Osteocyte (in vitro differentiated cells): ENCODE measurements around the gene SMPDL3A. TPM values are rescaled to one million over a fixed set of nuclear protein-coding genes. Genes with fewer than 3 reads are reported as not detected.

ENCODE experiments used
- DNase-seq: peaks from one replicate; pipeline ENCODE4 v3.0.0; 2021; ENCODE audit warnings: mixed read lengths; ENCODE audit not compliant: unreplicated experiment; ENCODE audit errors: extremely low spot score
- H3K27ac Mint-ChIP-seq: one replicate; pipeline ENCODE4 v1.8.0; 2021; ENCODE audit warnings: mild to moderate bottlenecking, mixed read lengths; ENCODE audit not compliant: unreplicated experiment
- H3K27me3 Mint-ChIP-seq: one replicate; pipeline ENCODE4 v1.8.0; 2021; ENCODE audit warnings: mixed read lengths; ENCODE audit not compliant: unreplicated experiment
- H3K36me3 Mint-ChIP-seq: one replicate; pipeline ENCODE4 v1.8.0; 2021; ENCODE audit warnings: mixed read lengths; ENCODE audit not compliant: unreplicated experiment
- H3K4me1 Mint-ChIP-seq: one replicate; pipeline ENCODE4 v1.8.0; 2021; ENCODE audit warnings: mixed read lengths; ENCODE audit not compliant: unreplicated experiment
- H3K4me3 Mint-ChIP-seq: one replicate; pipeline ENCODE4 v1.8.0; 2021; ENCODE audit warnings: mild to moderate bottlenecking, moderate library complexity, mixed read lengths; ENCODE audit not compliant: unreplicated experiment
- H3K9me3 Mint-ChIP-seq: one replicate; pipeline ENCODE4 v1.8.0; 2021; ENCODE audit warnings: mixed read lengths; ENCODE audit not compliant: unreplicated experiment
- total RNA-seq: library from RNA; stranded (reverse); gene quantifications from 2 replicates; pipeline ENCODE4 v1.2.1, GENCODE V29; 2021
- TF ChIP-seq, protein P1 (sequence below): fragments of 200-600 bp; sonication (generic); IDR thresholded peaks from 2 replicates; pipeline ENCODE4 v1.5.0; 2021; ENCODE audit warnings: antibody characterized with exemption, mild to moderate bottlenecking, moderate library complexity

SMPDL3A gene
- total RNA-seq, 1 donor from 2014 or later = 14.6 TPM

GRCh38 chr6:122821095-122821494 is 32.0 kb downstream of the SMPDL3A start:
- no peaks in the 10 kb centered on the region for H3K9me3 Mint-ChIP-seq
- no peaks in the 10 kb centered on the region for H3K4me1 Mint-ChIP-seq
- no peak for DNase-seq

GRCh38 chr6:122825163-122825562 is 36.1 kb downstream of the SMPDL3A start:
- no peaks in the 10 kb centered on the region for H3K9me3 Mint-ChIP-seq
- no peak overlapping the region for H3K27ac Mint-ChIP-seq
- peaks cover 20% of the 10 kb centered on the region for H3K27me3 Mint-ChIP-seq
- H3K36me3 Mint-ChIP-seq = no peaks in the 10 kb centered on the region
- DNase-seq = no peak
- H3K4me1 Mint-ChIP-seq = no peaks in the 10 kb centered on the region
- TF ChIP-seq, protein P1, sequence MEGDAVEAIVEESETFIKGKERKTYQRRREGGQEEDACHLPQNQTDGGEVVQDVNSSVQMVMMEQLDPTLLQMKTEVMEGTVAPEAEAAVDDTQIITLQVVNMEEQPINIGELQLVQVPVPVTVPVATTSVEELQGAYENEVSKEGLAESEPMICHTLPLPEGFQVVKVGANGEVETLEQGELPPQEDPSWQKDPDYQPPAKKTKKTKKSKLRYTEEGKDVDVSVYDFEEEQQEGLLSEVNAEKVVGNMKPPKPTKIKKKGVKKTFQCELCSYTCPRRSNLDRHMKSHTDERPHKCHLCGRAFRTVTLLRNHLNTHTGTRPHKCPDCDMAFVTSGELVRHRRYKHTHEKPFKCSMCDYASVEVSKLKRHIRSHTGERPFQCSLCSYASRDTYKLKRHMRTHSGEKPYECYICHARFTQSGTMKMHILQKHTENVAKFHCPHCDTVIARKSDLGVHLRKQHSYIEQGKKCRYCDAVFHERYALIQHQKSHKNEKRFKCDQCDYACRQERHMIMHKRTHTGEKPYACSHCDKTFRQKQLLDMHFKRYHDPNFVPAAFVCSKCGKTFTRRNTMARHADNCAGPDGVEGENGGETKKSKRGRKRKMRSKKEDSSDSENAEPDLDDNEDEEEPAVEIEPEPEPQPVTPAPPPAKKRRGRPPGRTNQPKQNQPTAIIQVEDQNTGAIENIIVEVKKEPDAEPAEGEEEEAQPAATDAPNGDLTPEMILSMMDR = no peak
- H3K4me3 Mint-ChIP-seq = no peak overlapping the region

More at GRCh38 chr6:122821095-122821494, 32.0 kb downstream of the SMPDL3A start:
- Mint-ChIP-seq H3K27me3 (peaks cover 31% of the 10 kb centered on the region), H3K4me3 (no peak overlapping the region), H3K27ac (no peak overlapping the region), H3K36me3 (no peaks in the 10 kb centered on the region)
- TF ChIP-seq, protein P1 = no peak

DNA sequence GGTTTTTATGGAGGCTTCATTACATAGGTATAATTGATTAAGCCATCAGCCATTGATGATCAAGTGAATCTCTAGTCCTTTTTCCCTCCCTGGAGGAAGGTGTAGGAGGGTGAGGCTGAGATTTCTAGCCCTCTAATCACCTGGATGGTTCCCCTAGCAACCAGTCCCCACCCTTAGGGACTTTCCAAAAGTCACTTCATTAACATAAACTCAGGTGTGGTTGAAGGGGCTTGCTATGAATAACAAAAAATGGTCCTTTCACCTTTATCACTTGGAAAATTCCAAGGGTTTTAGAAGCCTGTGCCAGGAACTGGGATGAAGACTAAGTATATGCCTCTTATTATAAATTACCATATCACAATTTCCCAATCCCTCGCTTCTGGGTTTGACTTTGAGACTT is 40.4 kb downstream of the SMPDL3A start:
- DNase-seq = no peak
- Mint-ChIP-seq H3K27ac (no peak overlapping the region), H3K36me3 (no peaks in the 10 kb centered on the region), H3K4me3 (no peak overlapping the region), H3K9me3 (no peaks in the 10 kb centered on the region), H3K4me1 (no peaks in the 10 kb centered on the region), H3K27me3 (peaks cover 30% of the 10 kb centered on the region)
- TF ChIP-seq, protein P1 = no peak

DNA sequence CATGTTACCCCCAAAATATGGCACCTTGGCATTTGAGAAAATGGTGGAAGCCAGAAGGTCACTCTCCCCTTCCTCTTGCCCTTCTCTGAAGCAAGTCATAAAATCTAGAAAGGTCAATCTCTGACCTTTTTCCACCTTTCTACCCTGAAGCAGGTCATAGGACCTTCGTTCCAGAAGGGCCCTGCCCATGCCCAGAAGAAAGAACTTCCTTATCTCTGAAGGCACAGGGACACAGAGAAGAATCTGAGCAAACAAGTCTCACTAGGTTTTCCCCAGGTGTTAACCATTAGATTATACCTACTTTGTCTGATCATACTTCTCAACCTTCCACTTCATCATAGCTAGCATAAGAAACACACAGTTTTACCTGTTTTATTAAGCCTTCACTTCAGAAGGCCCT is 42.5 kb downstream of the SMPDL3A start:
- H3K4me3 Mint-ChIP-seq = no peak overlapping the region
- no peak overlapping the region for H3K27ac Mint-ChIP-seq
- H3K27me3 Mint-ChIP-seq = peaks cover 44% of the 10 kb centered on the region
- TF ChIP-seq, protein P1 = no peak
- no peaks in the 10 kb centered on the region for H3K9me3 Mint-ChIP-seq
- no peak for DNase-seq
- H3K36me3 Mint-ChIP-seq = no peaks in the 10 kb centered on the region
- H3K4me1 Mint-ChIP-seq = no peaks in the 10 kb centered on the region

- no peak overlapping the region for H3K27ac Mint-ChIP-seq
- no peak for DNase-seq
- peaks cover 44% of the 10 kb centered on the region for H3K27me3 Mint-ChIP-seq
- TF ChIP-seq, protein P1 = no peak
- no peaks in the 10 kb centered on the region for H3K4me1 Mint-ChIP-seq
- no peak overlapping the region for H3K4me3 Mint-ChIP-seq
- H3K9me3 Mint-ChIP-seq = no peaks in the 10 kb centered on the region
- no peaks in the 10 kb centered on the region for H3K36me3 Mint-ChIP-seq
These were observed 43.4 kb downstream of the SMPDL3A start for GRCh38 chr6:122832459-122832858.
